RKO (cell line): ENCODE data around the gene PDE11A.
"Not testable (repeated sequence)": the region's sequence is repeated elsewhere in the genome, so short reads cannot be mapped to it uniquely, and the experiment has no call there.

Experiments
- DNase-seq: peaks from one replicate; pipeline ENCODE4 v3.0.0-alpha.2; 2016; ENCODE audit warnings: low spot score

The PDE11A gene

DNA sequence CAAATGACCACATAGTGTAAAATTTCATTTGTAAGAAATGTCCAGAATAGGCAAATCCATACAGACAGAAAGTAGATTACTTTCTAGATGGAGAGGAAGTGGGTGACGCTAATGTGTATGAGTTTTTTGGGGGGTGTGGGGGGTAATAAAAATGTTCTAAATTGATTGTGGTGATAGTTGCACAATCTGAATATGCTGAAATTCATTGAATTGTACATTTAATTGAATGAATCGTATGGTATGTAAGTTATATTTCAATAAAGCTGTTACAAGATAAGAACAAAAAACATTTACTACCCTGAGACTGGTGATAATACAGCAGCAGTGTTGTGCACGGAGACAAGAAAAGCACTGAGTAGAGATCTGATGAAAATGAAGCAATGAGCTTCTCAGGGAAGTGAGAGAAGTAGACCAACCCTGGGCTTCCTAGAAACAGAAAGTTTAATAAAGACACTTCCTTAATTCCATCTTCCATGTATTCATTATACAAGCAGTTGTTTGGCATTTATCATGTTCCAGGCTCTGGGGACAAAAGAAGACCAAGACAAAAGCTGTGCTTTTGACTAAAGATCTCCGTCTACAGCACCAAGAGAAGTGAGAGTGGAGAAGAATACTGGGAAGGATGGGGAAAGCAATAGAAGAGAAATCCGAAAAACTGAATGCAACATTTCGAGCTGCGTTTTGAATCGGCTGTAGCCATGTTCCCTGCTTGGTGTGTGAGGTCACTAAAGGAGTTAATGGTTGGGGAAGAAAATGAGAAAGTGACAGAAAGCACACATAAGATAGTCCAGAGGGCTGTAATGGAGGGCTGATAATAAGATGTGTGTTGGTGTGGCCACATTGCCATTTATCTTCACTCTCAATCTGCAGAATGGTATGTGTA is 1.8 kb upstream of the PDE11A start:
- DNase-seq = peak; percentile 8

DNA sequence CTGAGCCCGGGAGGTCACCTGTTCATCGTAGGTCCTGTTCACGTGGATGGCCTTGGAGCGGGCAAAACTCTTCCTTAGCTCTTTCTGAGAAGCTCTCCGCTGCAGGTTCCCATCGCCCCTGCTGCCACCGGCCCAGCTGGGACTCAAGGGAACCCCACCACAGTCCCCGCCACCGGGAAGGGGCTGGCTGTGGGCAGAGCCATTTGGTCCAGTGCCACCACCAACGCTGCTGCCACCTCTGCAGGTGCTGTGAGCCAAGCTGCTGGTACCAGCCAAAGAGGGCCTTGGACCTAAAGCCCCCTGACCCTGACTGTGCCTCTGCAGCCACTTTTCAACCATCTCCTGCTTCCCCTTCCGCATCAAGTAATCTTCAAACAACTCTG is 586 bp downstream of the PDE11A start:
- no peak for DNase-seq

DNA sequence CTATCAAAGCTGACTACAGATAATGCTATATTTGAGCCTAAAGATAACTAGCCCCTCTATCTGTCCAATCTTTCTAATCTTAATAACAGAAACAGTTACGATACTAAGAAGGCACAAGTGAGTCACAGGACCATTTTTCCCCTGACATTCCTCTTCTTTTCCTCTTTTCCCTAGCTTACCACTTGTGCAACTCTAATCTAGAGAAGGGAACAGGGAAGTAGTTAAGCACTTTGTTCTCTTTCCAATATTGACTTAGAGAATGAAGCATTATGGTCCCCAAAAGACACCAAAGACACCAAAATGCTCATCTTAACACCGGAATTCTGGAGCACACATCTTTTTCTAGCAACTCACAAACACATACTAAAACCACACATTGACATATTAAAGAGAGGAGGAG is 1.8 kb downstream of the PDE11A start:
- DNase-seq = no peak

DNA sequence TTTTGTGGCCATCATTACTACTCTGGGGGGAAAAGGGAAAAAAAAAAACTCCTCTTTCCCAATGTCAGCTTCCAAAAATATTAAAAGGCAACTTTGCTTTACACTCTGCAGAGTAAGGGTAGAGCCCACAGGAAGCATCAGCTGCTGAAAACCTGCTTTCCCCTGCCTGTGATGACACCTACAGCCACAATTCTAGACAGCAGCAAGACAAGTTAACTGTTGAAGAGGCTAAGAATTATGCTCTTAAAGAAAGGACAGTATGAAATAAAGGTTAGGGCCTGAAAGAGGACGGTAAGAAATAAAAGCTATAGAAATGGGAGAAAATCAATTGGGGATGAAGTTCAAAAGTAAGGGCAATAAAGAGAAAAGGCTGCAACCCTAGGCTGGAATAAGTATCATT is 3.0 kb downstream of the PDE11A start:
- DNase-seq = peak; percentile 32

DNA sequence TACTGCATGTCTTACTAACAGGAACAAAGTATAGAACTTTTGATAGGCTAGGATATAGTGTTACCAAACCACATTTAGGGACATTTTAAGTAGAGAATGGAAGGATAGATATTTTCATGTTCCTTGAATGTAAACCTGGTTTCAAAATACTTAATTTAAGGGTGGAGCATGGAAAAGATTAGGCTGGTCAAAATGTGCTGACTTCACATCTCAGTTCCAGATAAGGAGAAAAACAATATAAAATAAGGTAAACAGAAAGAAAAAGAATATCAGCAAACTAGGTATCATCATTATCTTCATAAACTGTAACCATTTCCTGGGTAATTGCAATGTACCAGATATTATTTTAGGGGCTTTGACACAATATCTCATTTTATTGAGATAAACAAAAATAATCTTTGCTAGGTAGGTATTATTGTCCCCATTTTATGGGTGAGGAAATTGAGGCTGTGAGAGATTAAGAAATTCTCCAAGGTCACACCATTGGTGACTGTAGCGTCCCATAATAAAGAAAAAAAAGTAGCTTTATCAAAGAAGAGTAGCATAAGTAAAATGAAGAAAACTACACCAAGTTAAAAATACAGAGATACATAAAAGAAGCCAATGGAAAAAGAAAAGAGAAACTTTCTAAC is 3.6 kb downstream of the PDE11A start:
- DNase-seq = no peak

DNA sequence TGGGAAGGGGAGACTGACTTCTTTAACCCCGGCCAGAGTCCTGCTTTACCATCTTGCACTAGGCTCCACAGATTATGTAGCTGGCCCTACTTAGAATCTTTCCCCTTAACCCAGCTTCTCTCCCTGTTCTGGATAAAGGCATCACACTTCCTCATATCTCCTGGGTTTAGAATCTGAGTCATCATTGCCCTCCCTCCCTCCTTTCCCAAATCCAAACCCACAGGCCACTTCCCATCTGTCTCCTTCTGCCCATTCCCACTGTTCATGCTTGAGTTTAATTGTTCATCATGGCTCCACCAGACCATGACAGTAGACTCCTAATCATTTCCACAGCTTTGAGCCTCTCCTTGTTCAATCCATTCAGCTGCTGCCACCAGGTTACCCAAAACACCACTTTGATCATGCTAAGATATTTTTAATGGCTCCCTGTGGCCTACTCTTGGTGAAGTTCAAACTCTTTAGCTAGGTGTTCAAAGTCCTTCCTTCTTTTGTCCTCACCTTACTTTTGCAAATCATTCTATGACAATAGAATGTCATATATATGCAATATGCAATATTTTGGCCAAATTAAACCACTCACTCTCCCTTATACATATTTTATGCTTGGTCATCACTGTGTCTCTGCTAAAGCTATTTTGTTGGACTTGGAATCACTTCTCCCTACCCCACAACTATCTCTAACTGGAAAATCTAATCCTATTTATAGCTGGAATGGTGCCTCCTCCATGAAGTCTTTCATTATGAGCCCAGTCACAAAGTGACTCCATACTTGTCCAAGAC is 5.5 kb downstream of the PDE11A start:
- DNase-seq = no peak

DNA sequence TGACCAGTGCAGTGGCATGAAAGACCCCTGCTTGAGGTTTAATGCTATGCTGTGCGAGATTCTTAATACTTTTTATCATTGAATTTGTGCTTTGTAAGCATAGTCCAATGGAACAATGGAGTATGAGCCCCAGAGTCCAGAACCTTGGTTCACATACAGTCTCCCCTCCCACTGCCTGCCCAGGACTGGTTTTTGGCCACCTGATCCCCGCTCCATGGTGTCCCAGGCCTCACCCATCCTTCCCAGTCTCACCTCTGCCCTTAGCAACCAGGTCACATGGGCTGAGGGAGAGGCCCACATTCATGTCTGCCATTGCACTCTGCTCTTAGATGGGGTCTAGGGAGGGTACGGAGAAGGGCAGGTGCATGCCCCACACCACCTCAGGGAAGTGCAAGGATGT is 6.3 kb downstream of the PDE11A start:
- no peak for DNase-seq

DNA sequence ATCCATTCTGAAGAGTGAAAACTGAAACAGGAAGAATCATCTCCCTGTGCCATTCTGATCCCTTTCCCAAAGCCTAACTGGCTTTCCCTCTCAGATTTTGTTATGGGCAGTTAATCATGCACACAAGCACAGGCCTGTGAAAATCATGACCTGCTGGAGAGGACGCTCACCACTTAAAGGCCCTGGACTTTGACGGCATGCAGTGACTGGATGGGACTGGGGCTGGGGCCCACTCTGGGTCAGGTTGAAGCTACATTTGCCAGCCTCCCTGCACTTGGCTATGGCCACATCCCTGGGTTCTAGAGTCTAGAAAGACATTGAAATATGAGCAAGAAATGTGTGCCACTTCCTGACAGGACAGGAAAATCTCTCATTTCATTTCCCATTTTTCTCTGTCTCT is 12.9 kb downstream of the PDE11A start:
- no peak for DNase-seq

DNA sequence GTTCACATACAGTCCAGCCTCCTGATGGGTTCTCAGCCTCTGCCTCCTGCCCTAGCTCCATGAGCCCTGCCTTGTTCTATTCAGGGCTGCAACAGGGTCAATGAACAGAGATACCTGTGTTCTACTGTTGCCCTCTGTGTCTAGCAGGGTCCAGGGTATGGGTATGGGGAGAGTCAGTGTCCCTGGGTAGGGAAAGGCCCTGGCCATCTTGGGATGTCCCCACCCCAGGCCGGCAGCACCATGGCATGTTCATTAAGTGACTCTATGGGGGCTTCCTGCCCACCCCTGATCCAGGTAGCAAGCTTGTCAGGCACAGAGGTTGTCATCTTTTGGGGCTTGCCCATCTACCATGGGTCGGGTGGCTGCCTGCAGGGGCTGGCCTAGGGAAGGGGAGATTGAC is 13.5 kb downstream of the PDE11A start:
- no peak for DNase-seq

DNA sequence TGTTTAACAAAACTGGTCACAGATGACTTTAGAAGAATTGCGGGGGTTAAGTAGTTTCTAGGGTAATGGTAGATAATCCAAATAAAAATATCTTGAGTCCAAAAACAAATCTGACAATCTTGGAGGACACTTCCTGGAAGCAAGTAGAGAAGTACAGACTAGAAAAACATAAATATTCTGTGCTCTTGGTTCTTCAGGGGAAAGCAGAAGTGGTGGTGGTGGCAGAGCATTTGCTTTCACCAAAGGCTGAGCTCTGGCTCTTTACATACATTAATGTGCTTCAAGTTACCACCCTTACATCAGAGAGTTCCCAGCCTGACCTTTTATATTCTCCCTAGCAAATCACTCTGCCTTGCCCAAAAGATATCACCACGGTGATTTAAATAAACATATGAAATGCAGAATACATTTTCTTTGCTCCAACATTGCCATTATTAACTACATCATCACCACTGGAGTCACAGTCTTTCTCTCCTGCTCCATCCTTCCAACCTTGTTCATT is 15.3 kb downstream of the PDE11A start:
- DNase-seq = no peak

DNA sequence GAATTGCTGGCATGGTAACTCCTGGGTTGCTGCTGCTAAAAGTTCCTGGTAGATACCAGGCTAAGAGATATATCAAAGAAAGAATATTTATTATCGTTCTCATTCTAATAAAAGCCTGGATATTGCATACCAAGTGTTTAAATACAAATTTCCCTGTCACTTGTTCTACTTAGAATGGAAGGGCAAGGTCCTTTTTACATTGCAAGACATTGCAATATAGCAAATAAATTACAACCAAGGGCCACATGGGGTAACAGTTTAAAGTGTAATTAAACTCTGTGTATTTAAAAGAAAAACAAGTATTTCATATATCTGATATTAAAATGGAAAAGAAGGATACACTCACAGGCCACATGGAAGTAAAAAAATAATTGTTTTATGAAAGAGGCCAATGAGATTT is 16.2 kb downstream of the PDE11A start:
- no peak for DNase-seq

DNA sequence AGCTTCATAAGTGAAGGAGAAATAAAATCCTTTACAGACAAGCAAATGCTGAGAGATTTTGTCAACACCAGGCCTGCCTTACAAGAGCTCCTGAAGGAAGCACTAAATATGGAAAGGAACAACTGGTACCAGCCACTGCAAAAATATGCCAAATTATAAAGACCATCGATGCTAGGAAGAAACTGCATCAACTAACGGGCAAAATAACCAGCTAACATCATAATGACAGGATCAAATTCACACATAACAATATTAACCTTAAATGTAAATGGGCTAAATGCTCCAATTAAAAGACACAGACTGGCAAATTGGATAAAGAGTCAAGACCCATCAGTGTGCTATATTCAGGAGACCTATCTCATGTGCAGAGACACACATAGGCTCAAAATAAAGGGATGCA is 21.3 kb downstream of the PDE11A start:
- not testable (repeated sequence) for DNase-seq

DNA sequence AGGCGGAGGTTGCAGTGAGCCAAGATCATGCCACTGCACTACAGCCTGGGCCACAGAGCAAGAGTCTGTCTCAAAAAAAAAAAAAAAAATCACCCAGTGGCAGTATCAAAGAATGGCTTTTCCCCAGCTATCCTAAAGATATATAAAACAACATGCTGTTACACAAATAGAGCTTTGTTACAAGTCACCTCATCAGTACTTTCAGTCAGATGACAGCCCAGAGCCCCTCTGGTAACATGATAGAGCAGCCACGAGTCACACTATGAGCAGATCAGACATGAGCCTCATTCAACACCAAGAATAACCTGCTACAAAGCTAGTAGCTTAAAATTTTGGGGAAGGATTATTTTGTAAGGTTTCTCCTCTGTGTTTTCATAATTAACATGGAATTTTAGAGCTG is 25.2 kb downstream of the PDE11A start:
- no peak for DNase-seq

DNA sequence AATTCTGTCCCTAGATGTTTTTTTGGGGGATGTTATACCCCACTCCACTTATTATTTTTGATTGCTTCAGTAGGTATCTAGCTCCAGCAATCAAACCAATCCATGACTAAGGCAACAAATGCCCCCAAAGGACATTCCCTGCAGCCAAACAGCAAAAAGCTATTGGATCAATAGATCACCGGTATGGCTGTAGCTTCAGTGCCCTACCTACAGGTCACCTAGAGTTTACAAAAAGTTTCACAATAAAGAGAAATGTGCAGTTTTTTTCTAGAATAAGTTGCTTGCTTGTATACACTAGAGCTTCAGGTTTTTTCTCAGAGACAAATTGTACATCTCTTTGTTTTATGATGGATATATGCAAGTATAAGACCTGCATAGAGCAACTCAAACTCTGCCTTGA is 27.7 kb downstream of the PDE11A start:
- DNase-seq = no peak

DNA sequence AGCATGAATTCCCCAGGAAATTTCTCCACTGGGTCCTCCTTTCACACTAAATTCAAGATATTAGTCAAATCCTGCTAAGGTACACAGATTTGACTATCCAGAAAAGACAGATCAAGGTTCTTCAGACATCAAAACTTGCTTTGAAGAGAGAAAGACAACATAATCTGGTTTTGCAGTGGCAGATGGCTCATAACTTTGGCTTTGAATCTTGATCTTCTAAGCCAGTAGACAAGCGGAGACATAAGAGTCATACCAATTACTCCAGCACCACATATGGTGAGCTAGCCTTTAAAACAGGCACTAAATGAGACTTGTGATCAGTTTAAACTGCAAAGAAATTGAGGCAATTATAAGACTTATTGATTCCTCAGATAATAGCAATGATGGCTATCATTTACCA is 29.3 kb downstream of the PDE11A start:
- DNase-seq = no peak

DNA sequence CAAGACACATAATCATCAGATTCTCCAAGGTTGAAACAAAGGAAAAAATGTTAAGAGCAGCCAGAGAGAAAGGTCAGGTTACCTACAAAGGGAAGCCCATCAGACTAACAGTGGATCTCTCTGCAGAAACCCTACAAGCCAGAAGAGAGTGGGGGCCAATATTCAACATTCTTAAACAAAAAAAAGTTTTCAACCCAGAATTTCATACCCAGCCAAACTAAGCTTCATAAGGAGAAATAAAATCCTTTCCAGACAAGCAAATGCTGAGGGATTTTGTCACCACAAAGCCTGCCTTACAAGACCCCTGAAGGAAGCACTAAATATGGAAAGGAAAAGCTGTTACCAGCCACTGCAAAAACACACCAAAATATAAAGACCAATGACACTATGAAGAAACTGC is 39.0 kb downstream of the PDE11A start:
- not testable (repeated sequence) for DNase-seq

DNA sequence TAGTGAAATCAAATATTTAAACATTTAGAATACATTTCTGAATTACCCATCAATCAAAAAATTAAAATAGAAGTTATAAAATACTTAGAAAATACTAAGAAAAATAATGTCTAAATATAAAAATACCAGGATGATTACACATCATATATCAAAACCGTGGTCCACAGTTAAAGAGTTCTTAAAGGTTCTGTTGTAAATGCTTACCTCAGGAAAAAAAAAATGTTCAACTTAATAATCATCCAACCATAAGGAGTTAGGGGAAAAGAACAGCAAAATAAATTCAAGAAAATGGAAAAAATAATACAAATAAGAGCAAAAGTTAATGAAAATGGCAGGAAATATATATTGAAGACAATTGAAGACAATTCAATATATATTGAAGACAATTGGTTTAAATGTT is 43.2 kb downstream of the PDE11A start:
- no peak for DNase-seq

DNA sequence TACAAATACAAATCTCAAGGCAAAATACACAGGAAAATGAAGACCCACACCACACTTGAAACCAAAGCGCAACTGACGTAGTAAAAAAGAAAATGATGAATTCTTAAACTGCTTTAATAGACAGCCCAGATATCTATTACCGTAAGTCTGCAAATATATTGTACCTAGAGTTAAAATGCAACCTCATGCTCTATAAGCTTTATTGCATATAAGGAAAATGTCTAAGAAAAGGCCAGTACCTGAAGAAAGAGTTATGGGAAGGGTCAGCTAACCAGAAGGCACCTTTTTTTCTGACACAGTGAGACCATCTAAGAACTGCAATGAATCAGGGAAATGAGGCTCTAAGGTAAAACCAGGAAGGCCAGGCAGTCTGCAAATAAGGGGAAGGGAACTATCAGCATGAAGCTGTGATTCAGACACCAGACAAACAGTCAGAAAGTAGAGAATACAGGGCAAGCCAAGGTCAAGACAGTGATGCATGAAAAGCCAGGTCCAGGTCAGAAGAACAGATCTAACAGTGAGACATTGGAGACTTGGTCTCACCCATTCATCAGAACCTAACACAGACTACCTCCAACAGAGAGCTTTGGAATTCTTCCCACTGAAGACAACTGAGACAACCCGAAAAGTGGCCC is 46.9 kb downstream of the PDE11A start:
- DNase-seq = no peak

DNA sequence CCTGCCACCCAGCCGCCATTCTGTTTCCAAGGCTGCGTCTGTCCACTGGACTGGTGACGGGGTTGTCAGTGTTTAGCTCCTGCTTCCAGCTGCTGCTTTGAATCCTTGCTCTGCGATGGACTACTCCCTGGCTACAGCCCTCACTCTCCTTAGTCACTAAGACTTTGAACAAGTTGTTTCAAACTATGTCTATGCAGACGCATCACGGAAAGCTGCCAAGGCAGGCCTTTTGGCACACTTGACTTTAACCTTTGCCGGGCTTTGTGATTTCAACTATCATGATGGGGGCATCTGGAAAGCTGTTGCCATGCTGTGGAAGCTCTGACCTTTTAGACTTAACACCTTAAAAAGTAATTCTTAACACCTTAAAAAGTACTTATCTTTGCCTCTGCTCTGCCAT is 54.4 kb downstream of the PDE11A start:
- DNase-seq = no peak

DNA sequence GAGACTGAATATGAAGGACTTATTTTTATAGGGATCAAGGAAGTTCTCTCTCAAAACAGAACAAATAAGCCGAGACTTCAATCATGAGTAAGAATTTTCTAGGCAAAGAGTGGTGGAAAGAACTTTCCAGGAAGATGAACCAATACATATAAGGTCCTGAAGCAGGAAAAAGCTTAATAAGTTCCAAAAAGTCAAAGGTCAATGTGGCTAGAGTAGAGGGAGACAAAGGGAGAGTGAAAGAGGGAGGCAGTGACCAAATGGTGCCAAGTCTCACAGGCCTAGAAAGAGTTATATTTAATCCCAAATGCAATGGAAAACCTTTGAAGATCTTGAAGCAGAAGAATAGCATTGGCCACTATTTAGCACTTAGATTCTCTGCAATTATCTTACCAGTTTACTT is 56.0 kb downstream of the PDE11A start:
- no peak for DNase-seq

DNA sequence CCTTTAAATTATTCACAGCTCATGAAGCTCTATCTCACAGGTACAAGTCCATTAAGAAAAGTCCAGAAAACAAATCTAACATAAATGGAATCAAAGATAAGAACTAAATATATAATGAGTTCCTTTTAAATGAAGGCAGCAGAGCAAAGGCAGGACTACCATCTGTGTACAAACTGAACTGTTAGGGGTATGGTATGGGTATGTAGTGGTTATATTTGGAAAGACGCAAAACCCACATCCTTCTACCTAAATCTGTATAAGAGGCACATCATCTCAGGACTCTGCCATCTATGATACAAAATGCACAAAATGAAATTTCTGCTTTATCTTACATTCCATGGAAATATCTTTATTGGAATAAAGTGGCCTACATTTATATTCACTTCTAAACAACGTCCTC is 59.9 kb downstream of the PDE11A start:
- DNase-seq = no peak

DNA sequence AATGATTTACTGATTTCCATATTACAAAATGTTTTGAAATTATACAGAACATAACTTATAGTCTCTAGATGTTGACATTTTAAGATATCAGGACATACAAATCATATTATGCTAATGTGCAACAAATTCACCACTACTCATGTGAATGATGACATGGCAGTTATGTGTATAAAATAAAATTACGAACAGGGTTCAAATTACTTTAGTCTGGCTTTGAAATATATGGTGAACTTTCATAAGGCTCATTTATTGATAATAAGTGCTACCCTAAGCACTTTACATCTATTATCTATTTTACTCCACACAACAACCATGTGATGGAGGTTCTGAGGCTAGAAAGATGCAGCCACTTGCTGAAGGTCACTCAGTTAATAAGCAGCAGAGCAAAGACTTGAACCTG is 62.8 kb downstream of the PDE11A start:
- DNase-seq = no peak
